ENCODE results near the gene POLR2L. TPM values are rescaled to one million over a fixed set of nuclear protein-coding genes. Genes with fewer than 3 reads are reported as not detected.

The POLR2L gene
- total RNA-seq, 2 donors from 2014 or later = 64.5 to 91.1 TPM

DNA sequence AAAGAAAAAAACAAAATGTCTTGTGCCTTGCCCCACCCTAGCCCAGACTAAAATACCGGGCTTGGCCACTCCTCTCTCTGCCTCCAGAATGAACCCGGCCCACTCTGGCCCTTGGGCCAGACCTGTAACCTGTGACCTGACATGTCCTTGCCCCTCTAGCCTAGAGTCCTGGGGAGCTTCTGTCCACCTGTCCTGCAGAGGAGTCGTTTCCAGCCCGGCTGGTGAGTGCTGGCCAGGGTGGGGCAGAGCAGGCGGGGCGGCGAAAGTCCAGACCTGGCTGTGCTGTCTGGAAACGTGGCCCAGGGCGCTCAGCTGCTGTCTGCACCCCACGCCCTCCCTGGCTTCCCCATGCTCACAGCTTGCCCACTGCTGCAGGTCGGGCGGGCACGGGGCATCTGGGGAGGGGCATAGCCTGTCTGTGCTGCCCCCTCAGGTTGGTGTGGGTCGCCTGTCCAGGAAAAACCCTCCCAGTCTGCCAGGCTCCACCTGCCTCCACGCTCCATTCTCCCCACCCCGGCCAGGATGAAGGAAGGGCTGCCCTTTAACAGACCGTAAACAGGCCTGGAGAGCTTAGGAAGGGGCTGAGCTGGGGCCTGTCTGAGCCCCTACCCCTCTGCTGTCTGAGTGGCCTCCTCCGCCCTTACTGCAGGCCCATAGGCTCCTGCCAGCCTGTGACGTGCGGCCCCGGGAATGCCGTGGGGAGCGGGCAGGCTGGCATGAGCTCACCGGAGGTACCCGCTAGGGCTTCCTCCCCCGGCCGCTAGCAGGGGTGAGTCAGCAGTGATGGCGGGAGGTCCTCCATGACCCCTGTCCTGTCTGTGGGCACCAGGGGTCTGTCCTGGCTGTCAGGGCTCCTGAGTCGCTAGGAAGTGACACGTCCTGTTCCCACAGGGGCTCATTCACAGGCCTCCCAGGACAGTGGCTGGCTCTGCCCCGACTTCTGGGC lies 7.7 kb downstream of the POLR2L start:
- peaks cover 0 to 3% of the 10 kb centered on the region in 2 donors for H3K36me3 ChIP-seq
- 17% methylated on average over 24 of the region's 31 CpGs for WGBS
- H3K4me3 ChIP-seq = peak overlapping the region; percentile 6 to 24
- no peaks in the 10 kb centered on the region for H3K27me3 ChIP-seq (replicated peaks; ENCODE audit: insufficient read depth)
- no peaks in the 10 kb centered on the region for H3K9me3 ChIP-seq
- peak overlapping the region; percentile 76 to 77 for H3K27ac ChIP-seq
- H3K4me1 ChIP-seq (replicated peaks) = peaks cover 23% of the 10 kb centered on the region
- TF ChIP-seq, protein P1, sequence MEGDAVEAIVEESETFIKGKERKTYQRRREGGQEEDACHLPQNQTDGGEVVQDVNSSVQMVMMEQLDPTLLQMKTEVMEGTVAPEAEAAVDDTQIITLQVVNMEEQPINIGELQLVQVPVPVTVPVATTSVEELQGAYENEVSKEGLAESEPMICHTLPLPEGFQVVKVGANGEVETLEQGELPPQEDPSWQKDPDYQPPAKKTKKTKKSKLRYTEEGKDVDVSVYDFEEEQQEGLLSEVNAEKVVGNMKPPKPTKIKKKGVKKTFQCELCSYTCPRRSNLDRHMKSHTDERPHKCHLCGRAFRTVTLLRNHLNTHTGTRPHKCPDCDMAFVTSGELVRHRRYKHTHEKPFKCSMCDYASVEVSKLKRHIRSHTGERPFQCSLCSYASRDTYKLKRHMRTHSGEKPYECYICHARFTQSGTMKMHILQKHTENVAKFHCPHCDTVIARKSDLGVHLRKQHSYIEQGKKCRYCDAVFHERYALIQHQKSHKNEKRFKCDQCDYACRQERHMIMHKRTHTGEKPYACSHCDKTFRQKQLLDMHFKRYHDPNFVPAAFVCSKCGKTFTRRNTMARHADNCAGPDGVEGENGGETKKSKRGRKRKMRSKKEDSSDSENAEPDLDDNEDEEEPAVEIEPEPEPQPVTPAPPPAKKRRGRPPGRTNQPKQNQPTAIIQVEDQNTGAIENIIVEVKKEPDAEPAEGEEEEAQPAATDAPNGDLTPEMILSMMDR (IDR thresholded peaks at IDR 0.05) = peak in 1 of 4 experiments; percentile 31
- TF ChIP-seq POLR2A (IDR thresholded peaks at IDR 0.05) (peak; percentile 67), POLR2AphosphoS5 (IDR thresholded peaks at IDR 0.05) (peak; percentile 63)
- intact Hi-C loops (cut with DNase I) = no loop called here
- DNase-seq (ENCODE audit: low spot score) = peak; percentile 59

DNA sequence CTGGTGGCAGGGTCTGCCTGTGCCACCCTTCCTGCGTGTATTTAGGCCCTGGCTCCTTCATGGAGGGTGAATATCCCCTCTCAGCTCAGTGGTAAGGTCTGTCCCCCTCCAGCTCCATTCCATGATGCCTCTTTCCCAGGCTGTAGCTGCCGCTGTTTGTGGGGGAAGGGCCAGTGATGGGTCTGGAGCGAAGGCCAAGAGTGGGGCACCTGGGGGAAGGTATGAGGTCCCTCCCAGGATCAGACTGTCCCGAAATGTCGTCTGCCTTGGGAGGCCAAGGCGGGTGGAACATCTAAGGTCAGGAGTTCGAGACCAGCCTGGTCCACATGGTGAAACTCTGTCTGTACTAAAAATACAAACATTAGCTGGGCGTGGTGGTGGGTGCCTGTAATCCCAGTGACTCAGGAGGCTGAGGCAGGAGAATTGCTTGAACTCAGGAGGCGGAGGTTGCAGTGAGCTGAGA lies 8.4 kb downstream of the POLR2L start:
- DNase-seq (ENCODE audit: low spot score) = no peak
- peak overlapping the region; percentile 63 to 79 for H3K4me3 ChIP-seq
- TF ChIP-seq, protein P1 (IDR thresholded peaks at IDR 0.05) = no peak
- TF ChIP-seq POLR2AphosphoS5 (IDR thresholded peaks at IDR 0.05) (no peak), POLR2A (IDR thresholded peaks at IDR 0.05) (no peak)
- peak overlapping the region; percentile 76 to 77 for H3K27ac ChIP-seq
- H3K27me3 ChIP-seq (replicated peaks; ENCODE audit: insufficient read depth) = no peaks in the 10 kb centered on the region
- 61% methylated on average over 9 of the region's 9 CpGs for WGBS
- intact Hi-C loops (cut with DNase I) = no loop called here
- no peaks in the 10 kb centered on the region for H3K9me3 ChIP-seq
- H3K4me1 ChIP-seq (replicated peaks) = peaks cover 27% of the 10 kb centered on the region
- H3K36me3 ChIP-seq = no peaks in the 10 kb centered on the region

- no peak for DNase-seq (ENCODE audit: low spot score)
- TF ChIP-seq POLR2AphosphoS5 (IDR thresholded peaks at IDR 0.05) = no peak
- TF ChIP-seq POLR2A (IDR thresholded peaks at IDR 0.05) = peak; percentile 39
- TF ChIP-seq, protein P1 (IDR thresholded peaks at IDR 0.05) = no peak
- peak overlapping the region; percentile 63 to 79 for H3K4me3 ChIP-seq
- H3K36me3 ChIP-seq = no peaks in the 10 kb centered on the region
- no peaks in the 10 kb centered on the region for H3K27me3 ChIP-seq (replicated peaks; ENCODE audit: insufficient read depth)
- no peaks in the 10 kb centered on the region for H3K9me3 ChIP-seq
- under 1% methylated on average over 30 of the region's 55 CpGs for WGBS
- H3K27ac ChIP-seq = peak overlapping the region; percentile 76 to 77
- intact Hi-C loops (cut with DNase I) = no loop called here
- H3K4me1 ChIP-seq (replicated peaks) = peaks cover 27% of the 10 kb centered on the region
These were observed 9.1 kb downstream of the POLR2L start for GRCh38 chr11:833114-833791.

DNA sequence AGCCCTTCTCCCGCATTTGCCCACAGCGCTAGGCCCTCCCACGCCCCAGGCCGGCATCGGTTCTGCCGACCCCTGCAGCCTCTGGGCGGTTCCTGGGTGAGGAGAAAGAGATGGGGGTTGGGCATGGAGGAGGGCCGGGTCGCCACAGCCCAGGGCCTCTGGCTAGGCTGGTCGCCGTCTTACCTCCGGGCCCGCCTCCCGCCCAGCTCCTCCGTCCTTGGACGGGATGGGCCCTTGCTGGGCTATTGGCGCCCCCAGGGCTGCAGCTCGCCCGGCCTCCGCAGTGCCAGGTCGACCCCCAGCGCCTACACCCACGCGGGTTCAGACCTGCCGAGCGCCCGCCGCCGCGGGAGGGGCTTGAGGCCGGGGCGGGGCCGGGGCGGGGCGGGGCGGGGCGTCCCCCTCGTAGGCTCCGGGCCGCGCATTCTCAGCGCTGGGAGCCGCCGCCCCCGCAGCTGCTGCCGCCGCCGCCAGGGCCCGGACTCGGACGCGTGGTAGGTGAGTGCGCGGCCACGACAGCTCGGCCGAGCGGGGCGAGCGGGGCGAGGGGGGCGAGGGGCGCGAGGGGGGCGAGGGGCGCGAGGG lies 9.7 kb downstream of the POLR2L start, which contains the start of gene CD151:
TSS of gene CD151 (plus strand) at position 424 of the 585 bp plus-strand sequence. CDS start 3,118 bp downstream, outside the sequence.
- Histone ChIP-seq H3K4me1 (replicated peaks) (peaks cover 27% of the 10 kb centered on the region), H3K36me3 (no peaks in the 10 kb centered on the region), H3K4me3 (peak within 1 kb of the TSS; percentile 63 to 79), H3K27me3 (replicated peaks; ENCODE audit: insufficient read depth) (no peaks in the 10 kb centered on the region), H3K9me3 (no peaks in the 10 kb centered on the region), H3K27ac (peak within 1 kb of the TSS; percentile 76 to 77)
- intact Hi-C loops (cut with DNase I) = no loop called here
- no peak for DNase-seq (ENCODE audit: low spot score)
- TF ChIP-seq POLR2A (IDR thresholded peaks at IDR 0.05) (no peak), POLR2AphosphoS5 (IDR thresholded peaks at IDR 0.05) (no peak)
- TF ChIP-seq, protein P1 (IDR thresholded peaks at IDR 0.05) = peak in 1 of 4 experiments; percentile 16
- WGBS = 4% methylated on average over 41 of the region's 67 CpGs
